Hepatocyte (in vitro differentiated cells): ENCODE results near the gene TCF4.

ENCODE experiments used
- EZH2 ChIP-seq: fragments of 200-600 bp; sonication (generic); IDR thresholded peaks from 2 replicates; pipeline ENCODE4 v1.6.1; 2016; ENCODE audit warnings: antibody characterized with exemption, mild to moderate bottlenecking, borderline replicate concordance
- EZH2phosphoT487 ChIP-seq: fragments of 200-600 bp; sonication (generic); IDR thresholded peaks from one replicate; pipeline ENCODE4 v1.6.1; 2018; ENCODE audit warnings: antibody characterized with exemption, mild to moderate bottlenecking, low read depth, moderate library complexity; ENCODE audit not compliant: unreplicated experiment, severe bottlenecking

DNA sequence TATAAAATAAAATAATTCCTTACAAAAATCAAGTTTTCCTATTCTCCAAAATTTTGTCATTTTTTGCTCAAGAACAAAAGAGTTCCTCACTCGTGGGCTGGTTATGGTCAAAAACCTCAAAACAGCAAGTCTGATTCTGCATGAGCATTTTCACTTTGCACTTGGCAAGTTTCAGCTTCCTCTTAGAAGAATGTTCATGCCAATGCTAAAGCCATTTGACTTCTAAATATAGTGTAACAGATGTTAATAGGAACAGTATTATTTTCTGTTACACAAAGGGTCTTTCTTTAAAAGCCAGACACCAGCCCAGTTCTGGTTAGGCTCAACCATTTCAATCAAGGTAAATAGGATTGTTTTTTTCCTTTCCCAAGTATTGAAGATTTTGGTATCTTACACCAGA lies 367.5 kb downstream of the TCF4 start:
- TF ChIP-seq EZH2phosphoT487 = no peak
- no peak for TF ChIP-seq EZH2
